Activated naive CD8-positive, alpha-beta T cell (primary cell): ENCODE data around the gene FOXS1.

ENCODE experiments used
- H3K27ac Mint-ChIP-seq: one replicate; pipeline ENCODE4 v1.8.0; 2021; ENCODE audit warnings: mixed read lengths
- H3K27me3 Mint-ChIP-seq: one replicate; pipeline ENCODE4 v1.8.0; 2021; ENCODE audit warnings: mixed read lengths
- H3K36me3 Mint-ChIP-seq: one replicate; pipeline ENCODE4 v1.8.0; 2021; ENCODE audit warnings: mixed read lengths
- H3K4me1 Mint-ChIP-seq: one replicate; pipeline ENCODE4 v1.8.0; 2021; ENCODE audit warnings: low read depth, mixed read lengths
- H3K4me3 Mint-ChIP-seq: one replicate; pipeline ENCODE4 v1.8.0; 2021; ENCODE audit warnings: mild to moderate bottlenecking, mixed read lengths
- H3K9me3 Mint-ChIP-seq: one replicate; pipeline ENCODE4 v1.8.0; 2021; ENCODE audit warnings: low read depth, mixed read lengths

The FOXS1 gene

DNA sequence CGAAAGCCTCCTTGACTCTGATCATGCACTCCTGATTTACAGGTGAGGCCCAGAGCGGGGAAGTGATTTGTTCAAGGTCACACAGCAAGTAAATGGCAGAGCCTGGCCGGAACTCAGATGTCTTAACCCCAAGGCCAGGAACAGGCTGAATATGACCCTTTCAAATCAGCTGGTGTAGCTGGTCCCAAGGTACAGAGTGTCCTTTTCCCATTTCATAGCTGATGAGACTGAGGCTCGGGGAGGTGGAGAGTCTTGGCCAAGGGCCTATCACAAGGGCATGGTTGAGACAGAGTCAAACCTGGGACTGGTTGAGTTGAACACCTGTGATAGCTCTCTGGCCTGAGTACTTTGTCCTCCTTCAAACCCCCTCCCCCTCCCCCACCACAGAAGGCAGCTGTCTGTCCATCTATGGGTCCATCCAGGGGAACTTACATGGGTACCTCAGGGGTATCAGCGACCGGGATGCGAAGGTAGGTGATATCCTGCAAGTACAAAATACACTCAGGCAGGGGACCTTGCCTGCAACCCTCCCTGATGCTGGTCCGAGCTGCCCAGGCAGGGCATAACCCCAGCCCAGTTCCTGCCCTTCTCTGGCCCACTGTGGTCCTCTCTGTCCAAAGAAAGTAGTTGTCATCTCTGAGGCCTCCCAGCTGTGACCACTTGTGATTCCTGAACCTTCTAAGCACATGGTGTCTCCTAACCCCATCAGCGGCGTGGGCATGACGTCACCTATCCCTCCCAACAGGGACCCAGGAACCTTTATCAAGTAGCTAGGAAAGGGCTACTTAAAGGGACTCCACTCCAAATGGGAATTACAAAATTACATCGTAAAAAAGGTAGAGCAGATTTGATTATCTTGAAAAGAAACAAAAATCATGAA, 19.4 kb upstream of the FOXS1 start:
- Mint-ChIP-seq H3K27ac (no peak overlapping the region), H3K27me3 (peaks cover 7% of the 10 kb centered on the region), H3K4me1 (peaks cover 11% of the 10 kb centered on the region), H3K4me3 (no peak overlapping the region), H3K9me3 (no peaks in the 10 kb centered on the region), H3K36me3 (peaks cover under 1% of the 10 kb centered on the region)

- Mint-ChIP-seq H3K4me3 (no peak overlapping the region), H3K4me1 (peaks cover 9% of the 10 kb centered on the region), H3K27ac (no peak overlapping the region), H3K27me3 (peaks cover 8% of the 10 kb centered on the region), H3K36me3 (no peaks in the 10 kb centered on the region), H3K9me3 (no peaks in the 10 kb centered on the region)
These were observed 18.1 kb upstream of the FOXS1 start for GRCh38 chr20:31863296-31864085.

GRCh38 chr20:31862506-31862905, 17.1 kb upstream of the FOXS1 start:
- Mint-ChIP-seq H3K4me1 (peaks cover 9% of the 10 kb centered on the region), H3K36me3 (no peaks in the 10 kb centered on the region), H3K27ac (no peak overlapping the region), H3K4me3 (peak overlapping the region; percentile 59), H3K9me3 (no peaks in the 10 kb centered on the region), H3K27me3 (peaks cover 10% of the 10 kb centered on the region)

GRCh38 chr20:31862157-31862470, 16.7 kb upstream of the FOXS1 start:
- no peaks in the 10 kb centered on the region for H3K9me3 Mint-ChIP-seq
- H3K27ac Mint-ChIP-seq, result no peak overlapping the region
- peak overlapping the region; percentile 77 for H3K4me3 Mint-ChIP-seq
- H3K27me3 Mint-ChIP-seq, result peaks cover 11% of the 10 kb centered on the region
- H3K36me3 Mint-ChIP-seq, result no peaks in the 10 kb centered on the region
- peaks cover 9% of the 10 kb centered on the region for H3K4me1 Mint-ChIP-seq

DNA sequence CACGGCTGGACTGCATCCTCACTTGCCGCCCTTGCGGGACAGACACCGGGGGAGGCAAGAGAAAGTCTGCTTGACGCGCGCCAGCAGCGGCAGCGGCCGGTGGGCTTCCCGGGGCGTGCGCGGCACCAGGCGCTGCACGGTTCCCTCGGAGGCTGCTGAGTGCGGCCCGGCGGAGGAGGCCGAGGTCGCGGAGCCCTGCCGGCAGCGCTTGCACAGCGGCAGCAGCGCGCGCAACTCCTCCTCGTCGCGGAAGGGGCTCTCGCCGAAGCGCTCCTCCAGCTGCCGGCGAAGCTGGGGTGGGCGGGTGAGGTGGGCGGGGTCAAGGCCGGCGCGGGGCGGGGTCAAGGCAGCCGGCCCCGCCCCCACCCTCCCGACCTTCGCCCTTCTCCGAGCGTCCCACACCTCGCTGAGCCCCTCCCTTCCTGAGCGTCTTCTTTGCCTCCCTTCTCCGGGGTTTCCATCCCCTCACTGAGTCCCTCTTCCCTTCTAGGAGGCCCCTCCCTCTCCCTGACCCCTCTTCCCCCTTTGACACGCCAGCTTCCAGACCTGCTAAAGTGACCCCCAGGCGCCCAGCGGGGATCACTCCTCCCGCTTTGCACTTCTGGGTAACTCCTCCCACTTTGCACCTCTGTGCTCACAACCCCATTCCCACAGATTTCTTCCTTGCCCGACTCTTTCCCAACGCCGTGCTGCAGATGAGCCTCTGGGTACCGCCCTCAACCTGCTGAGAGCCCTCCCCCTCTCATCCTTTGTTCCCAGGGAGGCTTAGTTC, 16.2 kb upstream of the FOXS1 start:
- Mint-ChIP-seq H3K4me1 (peaks cover 9% of the 10 kb centered on the region), H3K27me3 (peaks cover 11% of the 10 kb centered on the region), H3K27ac (no peak overlapping the region), H3K9me3 (no peaks in the 10 kb centered on the region), H3K4me3 (peak overlapping the region; percentile 77), H3K36me3 (no peaks in the 10 kb centered on the region)

- Mint-ChIP-seq H3K9me3 (no peaks in the 10 kb centered on the region), H3K4me1 (peaks cover 9% of the 10 kb centered on the region), H3K27me3 (peaks cover 11% of the 10 kb centered on the region), H3K36me3 (no peaks in the 10 kb centered on the region), H3K4me3 (peak overlapping the region; percentile 27), H3K27ac (no peak overlapping the region)
These were observed 15.7 kb upstream of the FOXS1 start for GRCh38 chr20:31861135-31861384.

- no peaks in the 10 kb centered on the region for H3K36me3 Mint-ChIP-seq
- peaks cover 11% of the 10 kb centered on the region for H3K27me3 Mint-ChIP-seq
- H3K4me3 Mint-ChIP-seq, result peak overlapping the region; percentile 27
- H3K27ac Mint-ChIP-seq, result no peak overlapping the region
- H3K9me3 Mint-ChIP-seq, result no peaks in the 10 kb centered on the region
- peaks cover 9% of the 10 kb centered on the region for H3K4me1 Mint-ChIP-seq
These were observed 15.2 kb upstream of the FOXS1 start for GRCh38 chr20:31860390-31861134.

- Mint-ChIP-seq H3K27me3 (peaks cover 11% of the 10 kb centered on the region), H3K4me1 (peaks cover 9% of the 10 kb centered on the region), H3K27ac (no peak overlapping the region), H3K4me3 (peak overlapping the region; percentile 27), H3K9me3 (no peaks in the 10 kb centered on the region), H3K36me3 (no peaks in the 10 kb centered on the region)
These were observed 14.6 kb upstream of the FOXS1 start for GRCh38 chr20:31859998-31860380.

GRCh38 chr20:31859266-31859997, 14.0 kb upstream of the FOXS1 start:
- Mint-ChIP-seq H3K36me3 (no peaks in the 10 kb centered on the region), H3K27ac (no peak overlapping the region), H3K27me3 (peaks cover 11% of the 10 kb centered on the region), H3K4me1 (peaks cover 9% of the 10 kb centered on the region), H3K4me3 (no peak overlapping the region), H3K9me3 (no peaks in the 10 kb centered on the region)

DNA sequence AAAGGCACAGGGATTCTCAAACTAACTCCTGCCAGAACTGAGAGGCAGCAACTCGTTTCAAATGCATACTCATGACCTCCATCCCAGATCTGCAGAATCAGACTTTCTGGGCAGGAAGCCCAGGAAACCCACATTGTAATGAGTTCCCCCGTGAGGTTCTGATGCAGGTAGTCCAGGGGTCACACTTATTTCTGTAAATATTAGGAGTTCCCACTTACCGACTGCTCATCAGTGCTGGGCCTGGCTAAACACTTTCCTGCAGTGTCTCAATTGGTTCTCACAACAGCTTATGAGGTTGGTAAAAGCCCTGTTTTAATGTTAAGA, 13.3 kb upstream of the FOXS1 start:
- Mint-ChIP-seq H3K36me3 (no peaks in the 10 kb centered on the region), H3K9me3 (no peaks in the 10 kb centered on the region), H3K27ac (no peak overlapping the region), H3K4me3 (no peak overlapping the region), H3K27me3 (peaks cover 11% of the 10 kb centered on the region), H3K4me1 (peaks cover 9% of the 10 kb centered on the region)

GRCh38 chr20:31857861-31858759, 12.7 kb upstream of the FOXS1 start:
- no peaks in the 10 kb centered on the region for H3K9me3 Mint-ChIP-seq
- peaks cover 11% of the 10 kb centered on the region for H3K27me3 Mint-ChIP-seq
- H3K4me1 Mint-ChIP-seq, result peaks cover 9% of the 10 kb centered on the region
- H3K27ac Mint-ChIP-seq, result no peak overlapping the region
- H3K4me3 Mint-ChIP-seq, result no peak overlapping the region
- no peaks in the 10 kb centered on the region for H3K36me3 Mint-ChIP-seq

DNA sequence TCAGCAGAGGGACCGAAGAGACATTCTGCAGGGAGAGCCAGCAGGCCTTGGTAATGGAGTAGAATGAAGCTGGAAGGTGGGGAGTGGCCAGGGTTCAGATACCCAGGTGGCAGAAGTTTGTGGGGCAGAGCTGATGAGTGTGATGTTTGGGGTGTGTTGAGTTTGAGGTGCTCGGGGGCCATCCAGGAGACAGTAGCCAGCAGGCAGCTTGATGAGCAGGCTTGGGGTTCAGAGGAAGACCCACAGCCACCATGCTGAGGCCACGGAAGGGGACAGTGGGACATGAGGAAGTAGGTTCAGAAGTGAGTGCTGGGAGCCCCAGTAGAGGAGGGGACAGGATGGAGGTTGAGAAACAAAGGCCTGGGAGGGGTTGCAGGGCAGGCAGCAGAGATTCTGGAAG, 11.1 kb upstream of the FOXS1 start:
- no peak overlapping the region for H3K4me3 Mint-ChIP-seq
- H3K4me1 Mint-ChIP-seq, result peaks cover 5% of the 10 kb centered on the region
- no peaks in the 10 kb centered on the region for H3K36me3 Mint-ChIP-seq
- H3K27me3 Mint-ChIP-seq, result peaks cover 11% of the 10 kb centered on the region
- no peaks in the 10 kb centered on the region for H3K9me3 Mint-ChIP-seq
- H3K27ac Mint-ChIP-seq, result no peak overlapping the region

- Mint-ChIP-seq H3K9me3 (no peaks in the 10 kb centered on the region), H3K27me3 (peaks cover 8% of the 10 kb centered on the region), H3K36me3 (no peaks in the 10 kb centered on the region), H3K27ac (no peak overlapping the region), H3K4me1 (no peaks in the 10 kb centered on the region), H3K4me3 (no peak overlapping the region)
These were observed 8.1 kb upstream of the FOXS1 start for GRCh38 chr20:31853481-31853880.
